GM18505 (cell line): ENCODE results near the gene DSCAML1.

Source experiments
- ATAC-seq: cut with Tn5 transposase; IDR thresholded peaks from one replicate; pipeline ENCODE4 v1.9.1; 2021; ENCODE audit not compliant: unreplicated experiment
- POLR2A ChIP-seq: IDR thresholded peaks from 4 replicates; pipeline ENCODE4 v1.6.1; 2011; ENCODE audit warnings: borderline replicate concordance; ENCODE audit not compliant: insufficient read depth, insufficient read length; ENCODE audit errors: extremely low read depth

The DSCAML1 gene

DNA sequence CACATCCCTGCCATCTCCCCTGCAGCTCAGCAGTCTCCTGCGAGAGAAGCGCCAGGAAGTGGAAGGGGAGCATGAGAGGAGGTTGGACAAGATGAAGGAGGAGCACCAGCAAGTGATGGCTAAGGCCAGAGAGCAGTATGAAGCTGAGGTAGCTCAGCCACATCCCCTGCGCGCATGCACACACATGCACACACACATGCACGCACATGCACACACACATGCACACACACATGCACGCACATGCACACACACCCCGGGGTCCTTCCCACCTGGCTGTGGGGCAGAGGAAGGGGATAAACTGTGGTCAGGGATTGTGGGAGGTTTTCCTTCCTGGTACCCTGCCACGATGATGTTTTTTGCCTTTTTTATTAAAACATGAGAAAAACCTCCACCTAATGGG, 404.0 kb downstream of the DSCAML1 start:
- TF ChIP-seq POLR2A, result no peak
- no peak for ATAC-seq

DNA sequence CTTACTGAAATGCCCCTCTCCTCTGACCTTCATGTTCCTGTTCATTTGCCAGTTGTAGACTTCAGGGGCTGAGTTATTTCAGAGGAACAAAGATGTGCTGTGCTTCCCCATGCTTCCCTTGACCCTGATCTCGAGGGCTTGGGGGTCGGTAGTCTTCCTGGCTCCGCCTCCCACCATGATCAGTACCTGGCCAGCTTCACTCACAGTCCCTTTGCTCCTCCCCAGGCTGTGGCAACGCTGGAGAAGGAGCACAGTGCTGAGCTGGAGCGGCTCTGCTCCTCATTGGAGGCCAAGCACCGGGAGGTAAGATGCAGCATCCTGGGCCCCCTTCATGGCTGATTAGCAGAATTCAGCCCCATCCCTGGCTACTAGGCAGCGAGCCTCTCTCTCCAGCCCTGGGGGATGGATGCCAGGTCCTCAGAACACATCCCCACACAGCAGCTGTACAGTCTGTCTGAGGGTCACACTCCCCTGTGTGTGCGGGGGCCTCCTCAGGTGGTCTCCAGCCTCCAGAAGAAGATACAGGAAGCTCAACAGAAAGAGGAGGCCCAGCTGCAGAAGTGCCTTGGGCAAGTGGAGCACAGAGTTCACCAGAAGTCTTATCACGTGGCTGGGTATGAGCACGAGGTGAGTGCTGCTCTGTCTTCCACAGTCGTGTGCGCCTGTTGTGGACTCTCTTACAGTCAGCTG, 404.9 kb downstream of the DSCAML1 start:
- ATAC-seq, result no peak
- TF ChIP-seq POLR2A, result no peak

DNA sequence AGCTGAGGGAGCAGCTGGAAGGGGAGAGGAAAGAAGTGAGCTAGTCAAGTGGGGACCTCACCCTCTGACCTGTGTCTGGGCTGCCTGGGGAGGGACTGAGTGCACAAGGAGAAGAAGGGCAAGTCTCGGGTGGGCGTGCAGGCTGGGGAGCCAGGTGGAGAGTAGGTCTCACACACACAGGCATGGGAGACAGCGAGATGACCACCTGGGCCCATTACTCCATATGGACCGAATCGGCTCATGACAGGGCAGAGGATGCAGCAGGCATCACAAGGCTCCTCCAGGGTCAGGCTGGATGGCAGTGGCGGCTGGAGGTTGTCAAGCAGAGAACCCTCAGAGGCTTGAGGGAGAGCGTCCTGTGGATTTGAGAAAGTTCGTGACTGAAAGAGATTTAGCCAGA, 405.8 kb downstream of the DSCAML1 start:
- no peak for TF ChIP-seq POLR2A
- ATAC-seq, result no peak

DNA sequence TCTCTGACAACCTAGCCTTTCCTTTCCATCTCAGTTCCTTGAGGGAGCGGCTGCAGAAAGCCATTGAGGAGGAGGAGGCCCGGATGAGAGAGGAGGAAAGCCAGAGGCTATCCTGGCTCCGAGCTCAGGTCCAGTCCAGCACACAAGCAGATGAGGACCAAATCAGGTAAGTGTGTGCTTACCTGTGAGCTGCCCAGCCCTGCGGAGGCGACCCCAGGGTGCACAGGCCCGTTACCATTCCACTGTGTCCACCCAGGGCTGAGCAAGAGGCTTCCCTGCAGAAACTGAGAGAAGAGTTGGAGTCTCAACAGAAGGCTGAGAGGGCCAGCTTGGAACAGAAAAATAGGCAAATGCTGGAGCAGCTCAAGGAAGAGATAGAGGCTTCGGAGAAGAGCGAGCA, 406.3 kb downstream of the DSCAML1 start:
- no peak for ATAC-seq
- no peak for TF ChIP-seq POLR2A

DNA sequence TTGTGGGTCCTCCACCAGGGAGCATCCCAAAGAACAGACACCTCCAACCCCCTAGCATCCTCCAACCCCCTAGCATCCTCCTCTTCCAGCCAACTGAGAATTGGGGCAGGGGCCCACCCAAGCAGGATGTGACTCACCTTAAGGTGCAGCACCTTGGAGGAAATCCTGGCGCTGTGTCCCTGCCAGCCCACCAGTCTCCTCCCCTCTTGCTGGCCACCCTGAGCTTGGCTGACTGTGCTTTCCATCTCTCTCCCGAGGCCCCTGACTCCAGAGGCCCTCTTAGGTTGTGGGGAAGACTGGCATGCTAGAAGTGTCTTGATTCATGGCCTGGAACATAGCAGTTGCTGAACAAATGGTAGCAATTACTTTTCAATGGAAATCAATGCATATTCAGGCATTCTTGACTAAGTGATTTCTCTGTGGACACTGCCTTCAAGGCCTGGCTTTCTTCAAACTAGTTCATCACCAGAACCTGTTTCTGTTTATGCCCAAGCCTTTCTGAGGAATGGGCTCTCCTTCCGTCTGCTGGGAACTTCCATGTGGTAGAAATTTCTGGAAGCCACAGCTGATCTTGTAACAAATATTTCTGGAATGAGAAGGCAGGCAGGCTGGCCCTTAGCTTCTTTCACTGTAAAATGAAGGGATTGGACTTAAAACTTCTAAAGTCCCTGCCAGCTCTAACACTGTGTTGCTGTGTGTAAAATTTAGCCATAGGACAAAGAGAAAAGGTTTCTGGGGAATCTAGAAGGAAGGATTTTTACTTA, 408.8 kb downstream of the DSCAML1 start:
- no peak for ATAC-seq
- no peak for TF ChIP-seq POLR2A

DNA sequence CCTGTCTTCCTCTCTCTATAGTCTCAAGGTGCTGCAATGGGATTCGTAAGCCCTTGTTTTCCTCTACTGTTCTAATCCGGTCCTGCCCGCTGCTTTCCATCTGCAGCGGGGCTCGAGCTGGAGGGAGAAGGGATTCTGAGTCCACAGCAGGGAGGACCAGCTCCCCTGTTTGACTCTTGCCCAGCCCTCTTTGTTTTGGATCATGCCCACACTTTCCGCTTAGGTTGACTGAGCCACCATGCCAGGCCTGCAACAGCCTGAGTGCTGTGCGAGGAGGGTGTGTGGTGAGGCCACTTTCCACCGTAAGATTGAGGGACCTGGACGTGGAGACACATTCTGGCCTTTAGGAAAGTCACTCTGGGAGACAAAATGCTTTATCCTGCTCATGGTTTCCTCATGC, 411.1 kb downstream of the DSCAML1 start:
- TF ChIP-seq POLR2A, result no peak
- no peak for ATAC-seq

DNA sequence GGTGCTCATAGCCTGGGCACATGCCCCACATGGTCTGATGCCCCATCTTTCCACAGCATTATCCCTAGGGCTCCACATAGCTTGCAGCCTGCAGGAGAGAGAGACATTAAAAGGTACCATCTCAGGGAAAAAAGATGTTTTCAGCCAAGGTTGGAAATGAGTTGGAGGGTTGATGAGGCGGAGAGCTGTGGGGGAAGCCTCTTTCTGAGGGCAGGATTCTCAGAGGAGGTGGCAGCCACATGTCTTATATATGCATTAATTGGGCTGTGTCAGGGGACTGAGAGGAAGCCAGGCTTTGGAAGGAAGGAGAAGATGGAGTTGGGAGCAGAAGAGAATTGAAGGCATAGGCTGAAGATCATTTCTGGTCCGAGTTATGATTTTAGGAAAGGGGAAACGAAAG, 411.5 kb downstream of the DSCAML1 start:
- ATAC-seq, result no peak
- no peak for TF ChIP-seq POLR2A

DNA sequence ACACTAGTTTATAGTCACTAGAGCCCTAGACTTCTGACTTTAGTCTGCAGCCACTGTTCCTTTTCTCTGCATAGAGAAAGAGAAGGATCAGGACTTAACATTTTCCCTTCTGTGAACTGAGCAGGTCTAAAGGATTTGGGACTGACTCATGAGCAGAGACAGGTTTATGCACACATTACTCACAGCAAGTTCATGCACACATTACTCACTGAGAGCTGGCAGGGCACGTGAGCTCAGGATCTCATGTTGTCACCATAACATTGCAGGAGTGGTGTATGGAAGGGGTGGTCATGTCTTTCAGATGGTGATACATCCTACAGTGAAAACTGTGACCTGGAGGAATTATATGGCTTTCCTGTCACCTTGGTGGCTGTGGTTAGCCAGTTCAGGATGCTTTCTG, 413.0 kb downstream of the DSCAML1 start:
- ATAC-seq, result no peak
- no peak for TF ChIP-seq POLR2A

DNA sequence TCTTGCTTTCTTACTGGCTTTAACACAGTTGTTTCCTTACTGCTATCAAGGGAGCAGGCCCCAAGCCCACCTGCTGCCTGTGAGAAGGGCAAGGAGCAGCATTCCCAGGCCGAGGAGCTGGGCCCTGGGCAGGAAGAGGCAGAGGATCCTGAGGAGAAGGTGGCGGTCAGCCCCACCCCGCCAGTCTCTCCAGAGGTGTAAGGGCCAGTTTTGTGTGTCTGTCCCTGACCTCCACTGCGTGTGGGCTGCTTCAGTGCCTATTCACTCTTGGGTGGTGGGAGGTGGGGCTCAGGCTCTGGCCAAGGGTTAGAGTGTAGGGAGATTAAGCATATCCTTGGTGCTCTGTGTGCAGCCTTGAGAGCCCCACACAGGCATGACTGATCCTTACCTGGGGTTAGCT, 414.3 kb downstream of the DSCAML1 start:
- ATAC-seq, result no peak
- TF ChIP-seq POLR2A, result no peak

DNA sequence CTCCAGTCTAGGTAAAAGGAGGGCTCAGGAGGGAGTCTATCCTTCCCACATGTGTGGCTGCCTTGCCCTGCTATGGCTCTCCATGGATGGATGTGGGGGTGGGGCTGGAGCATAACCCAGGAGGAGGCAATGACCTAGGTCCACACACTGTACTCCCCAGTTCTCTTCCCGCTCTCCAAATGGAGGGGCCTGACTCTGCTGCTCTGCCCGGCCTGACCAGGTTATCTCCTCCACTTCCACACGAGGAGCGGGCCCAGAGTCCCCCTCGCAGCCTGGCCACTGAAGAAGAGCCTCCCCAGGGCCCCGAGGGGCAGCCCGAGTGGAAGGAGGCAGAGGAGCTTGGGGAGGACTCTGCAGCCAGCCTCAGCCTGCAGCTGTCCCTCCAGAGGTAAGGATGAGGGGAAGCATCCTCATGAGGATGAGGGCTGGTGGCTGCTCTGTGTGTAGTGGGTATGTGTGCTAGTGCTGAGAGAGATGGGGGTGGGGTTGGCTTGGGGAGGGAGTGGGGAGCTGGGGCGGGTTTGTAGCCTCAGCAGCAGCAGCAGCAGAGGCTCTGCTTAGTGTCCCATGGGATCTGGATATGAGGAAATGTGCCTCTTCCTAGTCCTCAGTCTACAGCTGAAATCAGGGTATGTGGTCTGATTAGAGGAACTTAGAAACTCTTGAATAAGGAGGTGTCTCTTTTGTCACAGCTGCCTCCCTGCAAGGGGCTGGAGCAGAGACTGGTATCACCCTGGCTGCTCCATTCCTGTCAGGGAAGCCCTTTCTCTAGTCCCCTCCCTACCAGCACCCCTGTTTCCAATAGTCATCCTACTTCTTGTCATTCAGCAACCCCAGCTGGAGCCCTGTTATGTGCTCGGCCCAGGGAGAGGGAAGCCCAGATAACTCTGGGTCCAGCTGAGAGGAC, 415.3 kb downstream of the DSCAML1 start:
- no peak for TF ChIP-seq POLR2A
- no peak for ATAC-seq

DNA sequence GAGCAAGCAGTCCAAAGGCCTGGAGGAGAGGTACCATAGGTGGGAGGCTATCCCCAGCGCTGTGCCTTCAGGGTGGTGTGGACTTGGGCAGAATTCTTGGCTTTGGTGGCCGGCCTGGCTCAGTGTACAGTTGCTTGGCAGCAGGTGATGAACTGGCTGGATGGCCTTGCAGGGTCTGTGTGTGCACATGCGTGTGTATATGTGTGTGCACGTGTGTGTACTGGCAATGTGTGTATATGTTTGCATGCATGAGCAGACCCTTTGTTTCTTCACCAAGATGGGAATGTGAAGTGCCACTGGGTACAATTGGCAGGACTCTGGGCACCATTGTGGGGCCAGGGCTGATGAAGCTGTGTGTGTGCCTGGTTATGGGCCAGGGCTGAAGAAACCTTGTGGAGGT, 416.3 kb downstream of the DSCAML1 start:
- no peak for ATAC-seq

DNA sequence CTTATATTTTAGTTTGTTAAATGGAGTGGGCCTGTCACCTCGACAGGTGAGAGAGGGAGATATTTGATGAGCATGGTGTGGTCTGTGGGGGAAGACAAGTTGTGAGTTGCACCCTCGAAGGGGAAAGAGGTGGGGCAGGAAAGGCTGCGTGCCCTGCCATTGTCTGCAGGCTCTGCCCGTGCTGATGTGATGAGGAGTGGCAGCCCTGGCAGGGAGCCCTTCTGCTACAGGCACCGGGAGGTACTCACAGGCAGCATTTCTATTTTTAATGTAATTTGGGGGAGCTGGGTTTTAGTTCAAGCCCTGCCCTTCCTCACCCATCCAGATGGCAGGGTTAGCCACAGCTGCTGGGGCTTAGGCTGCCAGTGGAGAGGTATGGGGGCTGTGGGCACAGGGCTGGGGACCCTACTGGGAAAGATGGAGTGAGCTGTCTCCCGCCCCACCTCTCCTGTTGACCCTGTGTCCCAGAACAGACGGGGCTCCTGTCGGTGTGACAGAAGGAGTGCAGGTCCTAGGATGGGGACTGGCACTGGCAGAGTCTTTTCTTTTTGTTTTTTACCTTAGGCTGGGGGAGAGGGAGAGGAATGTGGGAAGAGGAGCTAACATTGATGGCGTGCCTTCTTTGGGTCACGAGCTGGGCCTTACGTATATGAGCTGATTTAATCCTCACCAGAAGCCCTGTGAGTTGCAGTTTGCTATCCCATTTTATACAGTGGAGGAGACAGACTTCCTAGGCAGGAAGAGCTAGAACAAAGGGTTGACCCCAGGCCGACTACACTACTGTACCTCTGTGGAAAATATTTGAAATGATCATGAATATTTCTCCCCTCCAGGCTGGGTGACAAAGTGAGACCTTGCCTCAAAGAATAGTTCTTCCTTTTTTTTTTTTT, 417.8 kb downstream of the DSCAML1 start:
- no peak for TF ChIP-seq POLR2A
- ATAC-seq, result no peak

More for the DNA sequence above, 416.3 kb downstream of the DSCAML1 start:
- no peak for TF ChIP-seq POLR2A
